ENCODE measurements around the gene TEX19.
"Not testable (repeated sequence)": the region's sequence is repeated elsewhere in the genome, so short reads cannot be mapped to it uniquely, and the experiment has no call there.

The TEX19 gene

GRCh38 chr17:82411396-82412053, 52.5 kb downstream of the TEX19 start:
- no peak for DNase-seq (ENCODE audit: low read depth)

DNA sequence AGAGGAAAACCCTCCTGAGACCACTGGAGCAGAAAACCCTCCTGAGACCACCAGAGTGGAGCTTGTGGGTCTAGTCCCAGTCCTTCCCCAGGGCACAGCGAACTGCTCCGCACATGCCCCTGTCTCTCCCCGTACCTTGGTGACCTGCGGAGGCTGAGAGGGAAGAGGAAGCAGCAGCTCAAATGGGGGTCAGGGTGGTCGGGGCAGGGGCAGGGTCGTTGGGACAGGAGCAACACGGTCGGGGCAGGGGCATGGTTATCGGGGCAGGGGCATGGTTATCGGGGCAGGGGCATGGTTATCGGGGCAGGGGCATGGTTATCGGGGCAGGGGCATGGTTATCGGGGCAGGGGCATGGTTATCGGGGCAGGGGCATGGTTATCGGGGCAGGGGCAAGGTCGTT, 53.0 kb downstream of the TEX19 start:
- not testable (repeated sequence) for DNase-seq (ENCODE audit: low read depth)

DNA sequence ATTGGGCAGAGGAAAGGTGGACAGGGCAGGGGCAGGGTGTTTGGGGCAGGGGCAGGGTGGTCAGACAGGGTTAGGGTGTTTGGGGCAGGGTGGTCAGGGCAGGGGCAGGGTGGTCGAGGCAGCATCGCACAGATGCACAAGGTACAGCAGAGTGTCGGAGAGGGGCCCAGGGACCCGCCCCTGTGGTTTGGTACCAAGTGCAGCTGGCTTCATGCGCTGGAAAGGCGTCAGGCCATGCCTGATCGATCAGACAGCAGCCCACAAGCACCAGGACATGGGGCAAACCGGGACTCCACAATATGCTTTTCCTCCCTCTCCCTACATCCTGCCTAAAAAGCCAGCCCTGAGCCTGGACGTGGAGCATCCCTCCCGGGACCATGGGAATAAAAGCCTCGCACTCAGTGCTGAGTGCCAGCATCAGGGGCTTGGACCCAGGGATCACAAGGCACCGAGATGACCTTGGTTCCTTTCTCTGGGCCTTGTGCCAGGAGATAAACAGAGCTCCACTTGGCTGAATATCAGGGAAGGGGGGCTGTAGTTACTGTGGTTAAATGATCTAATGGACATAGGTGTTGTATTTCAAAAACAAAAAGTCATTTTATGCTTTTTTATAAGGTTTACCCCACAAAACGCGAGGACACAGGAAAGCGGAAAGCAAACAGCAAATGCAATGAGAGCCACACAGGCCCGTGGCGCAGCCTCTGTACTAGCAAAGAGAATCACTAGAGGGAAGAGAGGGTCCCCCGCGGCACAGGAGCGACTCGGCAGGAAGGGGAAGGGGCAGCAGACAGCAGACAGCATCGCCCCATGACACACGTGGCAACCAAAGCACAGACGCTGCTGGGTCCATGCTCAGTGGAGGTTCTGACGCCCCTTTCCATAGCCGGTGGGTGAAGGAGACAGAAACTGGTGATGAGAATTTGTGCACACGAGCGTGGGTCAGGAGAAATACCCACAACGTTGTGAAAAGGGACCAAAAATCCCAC, 53.8 kb downstream of the TEX19 start:
- no peak for DNase-seq (ENCODE audit: low read depth)

Measured in fibroblast of the conjunctiva (primary cell).